A549 (cell line): ENCODE data around the gene ERICH6. TPM values are rescaled to one million over a fixed set of nuclear protein-coding genes. Genes with fewer than 3 reads are reported as not detected.

ENCODE experiments used
- ATAC-seq, 2 experiments: fragments of 200-7000 bp in 1 of 2; fragments of >200 bp in 1 of 2; cut with Nextera tagmentation in 1 of 2; cut with Tn5 transposase in 1 of 2; 3 replicates each; pipeline versions ENCODE4 v1.8.0 to v1.9.1; 2018 to 2020; ENCODE audit warnings: mild to moderate bottlenecking in 1 of 2, moderate library complexity in 1 of 2
- CTCF ChIA-PET: fragments of 300-600 bp; sonication (Branson Sonifier 250); formaldehyde crosslinking; extraction: SDS; loops from one replicate; lab custom pipeline; 2021; ENCODE audit warnings: antibody characterized with exemption, inconsistent platforms; lab: Yijun Ruan, JAX
- POLR2A ChIA-PET: fragments of 350-600 bp; formaldehyde crosslinking; extraction: SDS; loops from one replicate; lab custom pipeline; 2021; ENCODE audit warnings: antibody characterized with exemption, inconsistent platforms; lab: Yijun Ruan, JAX
- DNase-seq, 2 experiments: peaks; one replicate each; pipeline versions ENCODE4 v3.0.0 to v3.0.0-alpha.2; 2011 to 2016; ENCODE audit warnings: low read depth in 1 of 2, low spot score in 1 of 2
- FAIRE-seq: peaks from 2 replicates; lab custom pipeline; 2011; peaks lifted over from hg19 to GRCh38; lab: Jason Lieb, UNC
- H3K27ac ChIP-seq, 2 experiments: fragments of >200 bp; sonication (Bioruptor Twin); formaldehyde crosslinking; 3 replicates each; pipeline ENCODE4 v1.5.1; 2016 to 2017
- H3K4me1 ChIP-seq: fragments of >200 bp; sonication (Bioruptor Twin); formaldehyde crosslinking; 3 replicates; pipeline ENCODE4 v1.6.1; 2016
- H3K4me2 ChIP-seq: fragments of >200 bp; sonication (Bioruptor Twin); formaldehyde crosslinking; 3 replicates; pipeline ENCODE4 v1.6.1; 2016
- H3K4me3 ChIP-seq: fragments of >200 bp; sonication (Bioruptor Twin); formaldehyde crosslinking; 3 replicates; pipeline ENCODE4 v1.5.1; 2016
- H3K9me3 ChIP-seq: fragments of >200 bp; sonication (Bioruptor Twin); formaldehyde crosslinking; 3 replicates; pipeline ENCODE4 v1.6.1; 2016
- BHLHE40 ChIP-seq: IDR thresholded peaks from 2 replicates; pipeline ENCODE4 v1.6.1; 2012; ENCODE audit warnings: low read depth, low read length, inconsistent platforms
- CEBPB ChIP-seq, 2 experiments: fragments of >200 bp in 1 of 2; sonication (Bioruptor Twin) in 1 of 2; formaldehyde crosslinking in 1 of 2; IDR thresholded peaks; 2 replicates each; pipeline ENCODE4 v1.6.1; 2012 to 2016
- EP300 ChIP-seq, 2 experiments: fragments of >200 bp; sonication (Bioruptor Twin); formaldehyde crosslinking; IDR thresholded peaks; 2 replicates in 1 of 2; 3 replicates in 1 of 2; pipeline ENCODE4 v1.6.1; 2016 to 2017
- ESRRA ChIP-seq: fragments of 150-350 bp; IDR thresholded peaks from 2 replicates; pipeline ENCODE4 v1.6.1; 2014; ENCODE audit warnings: mild to moderate bottlenecking, low read length, borderline replicate concordance
- FOSL2 ChIP-seq, 2 experiments: fragments of 450-650 bp in 1 of 2; fragments of >200 bp in 1 of 2; sonication (Bioruptor Twin) in 1 of 2; formaldehyde crosslinking; IDR thresholded peaks; 2 replicates each; pipeline versions ENCODE4 v1.5.0 to v1.6.1; 2016 to 2020; ENCODE audit warnings: mild to moderate bottlenecking in 1 of 2, moderate library complexity in 1 of 2
- GATA3 ChIP-seq: IDR thresholded peaks from 2 replicates; pipeline ENCODE4 v1.6.1; 2012; ENCODE audit warnings: borderline replicate concordance
- HOXA7 ChIP-seq: fragments of 250-450 bp; sonication (Bioruptor Pico); IDR thresholded peaks from 2 replicates; pipeline ENCODE4 v1.5.0; 2020; ENCODE audit warnings: mild to moderate bottlenecking, moderate library complexity
- HOXB5 ChIP-seq: fragments of 250-450 bp; sonication (Bioruptor Pico); IDR thresholded peaks from 2 replicates; pipeline ENCODE4 v1.5.0; 2020; ENCODE audit warnings: mild to moderate bottlenecking, moderate library complexity
- KDM5A ChIP-seq: fragments of 200-600 bp; sonication (generic); IDR thresholded peaks from 2 replicates; pipeline ENCODE4 v1.6.1; 2016; ENCODE audit warnings: antibody characterized with exemption, mild to moderate bottlenecking
- MAFK ChIP-seq: fragments of 450-650 bp; IDR thresholded peaks from 2 replicates; pipeline ENCODE4 v1.6.1; 2014; ENCODE audit not compliant: partially characterized antibody
- POLR2AphosphoS2 ChIP-seq: conservative IDR thresholded peaks from 2 replicates; pipeline ENCODE4 v1.6.1; 2012; ENCODE audit warnings: low read length, improper control_type of control experiment, inconsistent platforms
- RCOR1 ChIP-seq: fragments of 150-350 bp; IDR thresholded peaks from 2 replicates; pipeline ENCODE4 v1.6.1; 2014; ENCODE audit warnings: antibody characterized with exemption, low read length, low read depth
- SMC3 ChIP-seq: fragments of >200 bp; sonication (Bioruptor Twin); formaldehyde crosslinking; IDR thresholded peaks from 3 replicates; pipeline ENCODE4 v1.6.1; 2018; ENCODE audit warnings: inconsistent platforms
- ZSCAN20 ChIP-seq: fragments of 250-450 bp; sonication (Bioruptor Pico); IDR thresholded peaks from 2 replicates; pipeline ENCODE4 v1.8.0; 2022; ENCODE audit warnings: mild to moderate bottlenecking, moderate library complexity
- WGBS: methylation state at CpG from one replicate; pipeline ENCODE4 v1.1.6; 2017; ENCODE audit errors: missing lambda C conversion rate; 5-methylcytosine and 5-hydroxymethylcytosine counted together
- polyA plus RNA-seq, 4 experiments: library from polyadenylated mRNA; depleted of rRNA in 3 of 4; stranded (reverse); fragments of >200 nt; fragmentation: RNase III in 1 of 4; extraction: RNeasy Plus Mini Kit Qiagen cat#74134 plus additional on column Dnase treatment in 1 of 4; gene quantifications; 2 replicates in 3 of 4; 3 replicates in 1 of 4; pipeline ENCODE4 v1.2.3, GENCODE V29; 2011 to 2017
- TF ChIP-seq, protein P1 (sequence below): IDR thresholded peaks from 2 replicates; pipeline ENCODE4 v1.6.1; 2012; ENCODE audit warnings: low read depth, borderline replicate concordance
- TF ChIP-seq, protein P2 (sequence below): IDR thresholded peaks from 2 replicates; pipeline ENCODE4 v1.6.1; 2012
- TF ChIP-seq, protein P3 (sequence below): fragments of 150-350 bp; IDR thresholded peaks from 2 replicates; pipeline ENCODE4 v1.6.1; 2014; ENCODE audit warnings: low read depth, mild to moderate bottlenecking, low read length
- TF ChIP-seq, protein P4 (sequence below): fragments of 450-650 bp; IDR thresholded peaks from 2 replicates; pipeline ENCODE4 v1.6.1; 2014; ENCODE audit warnings: antibody characterized with exemption
- TF ChIP-seq, protein P5 (sequence below): fragments of >200 bp; sonication (Bioruptor Twin); formaldehyde crosslinking; IDR thresholded peaks from 3 replicates; pipeline ENCODE4 v1.5.1; 2016

ERICH6 gene
- polyA plus RNA-seq, 2 of the 4 experiments (the other 2 are of a cell fraction), result 0.06 TPM; not detected in 1

DNA sequence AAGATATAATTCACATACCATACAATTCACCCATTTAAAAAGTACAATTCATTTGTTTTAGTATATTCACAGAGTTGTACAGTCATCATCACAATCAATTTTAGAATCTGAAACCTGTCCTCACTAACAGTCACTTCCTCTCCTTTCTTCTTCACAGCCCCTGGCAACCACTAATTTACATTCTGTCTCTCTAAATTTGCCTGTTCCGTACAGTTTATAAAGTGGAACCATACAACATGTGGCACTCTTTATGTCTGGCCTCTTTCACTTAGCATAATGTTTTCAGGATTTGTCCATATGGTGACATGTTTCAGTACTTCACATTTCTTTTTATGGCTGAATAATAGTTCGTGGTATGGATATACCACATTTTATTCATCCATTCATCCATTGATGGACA, 22.7 kb downstream of the ERICH6 start (continued):
- no peak for TF ChIP-seq POLR2AphosphoS2
- TF ChIP-seq EP300 (IDR thresholded peaks at IDR 0.05), result no peak
- TF ChIP-seq, protein P1, sequence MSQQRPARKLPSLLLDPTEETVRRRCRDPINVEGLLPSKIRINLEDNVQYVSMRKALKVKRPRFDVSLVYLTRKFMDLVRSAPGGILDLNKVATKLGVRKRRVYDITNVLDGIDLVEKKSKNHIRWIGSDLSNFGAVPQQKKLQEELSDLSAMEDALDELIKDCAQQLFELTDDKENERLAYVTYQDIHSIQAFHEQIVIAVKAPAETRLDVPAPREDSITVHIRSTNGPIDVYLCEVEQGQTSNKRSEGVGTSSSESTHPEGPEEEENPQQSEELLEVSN, result no peak
- TF ChIP-seq KDM5A, result no peak
- TF ChIP-seq BHLHE40, result no peak

DNA sequence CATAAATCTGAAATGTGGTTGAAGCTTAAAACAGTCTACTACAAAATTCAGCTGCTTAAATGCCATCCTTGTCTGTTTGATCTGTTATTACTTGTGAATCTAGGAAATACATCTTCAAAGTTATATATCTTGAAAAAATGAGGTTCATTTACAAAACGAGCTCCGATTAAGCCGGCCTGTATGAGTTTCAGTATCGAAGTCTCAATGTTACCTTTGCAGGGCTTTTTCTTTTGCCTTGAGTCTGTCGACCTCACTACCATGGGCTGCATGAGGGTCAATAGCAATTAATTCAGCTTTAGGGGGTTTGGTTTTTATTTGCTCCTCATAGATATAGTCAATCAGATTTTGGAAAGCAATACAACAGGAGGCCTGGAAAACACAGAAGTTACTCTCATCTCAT, 23.2 kb downstream of the ERICH6 start:
- no peak for ATAC-seq

DNA sequence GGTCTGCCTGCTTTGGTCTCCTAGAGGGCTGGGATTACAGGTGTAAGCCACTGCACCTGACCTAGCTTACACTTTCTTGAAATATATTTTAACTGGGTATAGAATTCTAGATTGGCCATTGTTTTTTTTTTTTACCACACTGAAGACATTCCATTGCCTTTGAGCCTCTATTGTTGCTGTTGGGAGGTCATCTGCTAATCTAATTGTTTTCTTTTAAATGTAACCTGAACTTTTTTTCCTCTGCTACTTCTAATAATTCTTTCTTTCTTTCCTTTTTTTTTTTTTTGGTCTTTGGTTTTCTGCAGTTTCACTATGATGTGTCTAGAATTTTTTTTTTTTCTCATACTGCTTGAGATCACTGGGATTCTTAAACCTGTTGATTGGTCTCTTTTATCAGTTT, 28.1 kb downstream of the ERICH6 start:
- ChIA-PET POLR2A (no interaction called here), CTCF (no interaction called here)
- no peak for FAIRE-seq
- DNase-seq, result no peak
- ATAC-seq, result no peak
- TF ChIP-seq ESRRA, result no peak
- no peak for TF ChIP-seq MAFK
- TF ChIP-seq CEBPB (IDR thresholded peaks at IDR 0.05), result no peak
- TF ChIP-seq FOSL2 (IDR thresholded peaks at IDR 0.05), result no peak
- no peak for TF ChIP-seq FOSL2 (CRISPR knock-in tag; IDR thresholded peaks at IDR 0.05)
- TF ChIP-seq EP300 (IDR thresholded peaks at IDR 0.05), result no peak
- TF ChIP-seq, protein P2, sequence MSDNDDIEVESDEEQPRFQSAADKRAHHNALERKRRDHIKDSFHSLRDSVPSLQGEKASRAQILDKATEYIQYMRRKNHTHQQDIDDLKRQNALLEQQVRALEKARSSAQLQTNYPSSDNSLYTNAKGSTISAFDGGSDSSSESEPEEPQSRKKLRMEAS, result no peak
- TF ChIP-seq HOXA7 (CRISPR knock-in tag), result no peak
- H3K4me1 ChIP-seq, result no peaks in the 10 kb centered on the region
- H3K4me3 ChIP-seq, result no peak overlapping the region
- peaks cover 34% of the 10 kb centered on the region for H3K9me3 ChIP-seq
- H3K27ac ChIP-seq, result no peak overlapping the region
- no peak overlapping the region for H3K4me2 ChIP-seq

More for the DNA sequence above, 23.2 kb downstream of the ERICH6 start:
- Histone ChIP-seq H3K4me3 (no peak overlapping the region), H3K4me2 (no peak overlapping the region), H3K9me3 (peaks cover 15% of the 10 kb centered on the region), H3K27ac (no peak overlapping the region), H3K4me1 (no peaks in the 10 kb centered on the region)
- DNase-seq, result no peak
- FAIRE-seq, result no peak
- ChIA-PET CTCF (interaction anchor here (0.6 to 0.7 kb wide), 2 partner anchors 51 to 192 kb away, joined by 3 read pairs; no protein-coding TSS in a partner anchor), POLR2A (no interaction called here)
- WGBS, result 70% methylated on average over 5 of the region's 5 CpGs
- TF ChIP-seq, protein P3, sequence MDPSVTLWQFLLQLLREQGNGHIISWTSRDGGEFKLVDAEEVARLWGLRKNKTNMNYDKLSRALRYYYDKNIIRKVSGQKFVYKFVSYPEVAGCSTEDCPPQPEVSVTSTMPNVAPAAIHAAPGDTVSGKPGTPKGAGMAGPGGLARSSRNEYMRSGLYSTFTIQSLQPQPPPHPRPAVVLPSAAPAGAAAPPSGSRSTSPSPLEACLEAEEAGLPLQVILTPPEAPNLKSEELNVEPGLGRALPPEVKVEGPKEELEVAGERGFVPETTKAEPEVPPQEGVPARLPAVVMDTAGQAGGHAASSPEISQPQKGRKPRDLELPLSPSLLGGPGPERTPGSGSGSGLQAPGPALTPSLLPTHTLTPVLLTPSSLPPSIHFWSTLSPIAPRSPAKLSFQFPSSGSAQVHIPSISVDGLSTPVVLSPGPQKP, result no peak
- TF ChIP-seq GATA3, result no peak
- TF ChIP-seq, protein P2, result no peak
- TF ChIP-seq SMC3, result no peak
- TF ChIP-seq RCOR1, result no peak
- TF ChIP-seq, protein P4, sequence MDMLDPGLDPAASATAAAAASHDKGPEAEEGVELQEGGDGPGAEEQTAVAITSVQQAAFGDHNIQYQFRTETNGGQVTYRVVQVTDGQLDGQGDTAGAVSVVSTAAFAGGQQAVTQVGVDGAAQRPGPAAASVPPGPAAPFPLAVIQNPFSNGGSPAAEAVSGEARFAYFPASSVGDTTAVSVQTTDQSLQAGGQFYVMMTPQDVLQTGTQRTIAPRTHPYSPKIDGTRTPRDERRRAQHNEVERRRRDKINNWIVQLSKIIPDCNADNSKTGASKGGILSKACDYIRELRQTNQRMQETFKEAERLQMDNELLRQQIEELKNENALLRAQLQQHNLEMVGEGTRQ, result no peak

DNA sequence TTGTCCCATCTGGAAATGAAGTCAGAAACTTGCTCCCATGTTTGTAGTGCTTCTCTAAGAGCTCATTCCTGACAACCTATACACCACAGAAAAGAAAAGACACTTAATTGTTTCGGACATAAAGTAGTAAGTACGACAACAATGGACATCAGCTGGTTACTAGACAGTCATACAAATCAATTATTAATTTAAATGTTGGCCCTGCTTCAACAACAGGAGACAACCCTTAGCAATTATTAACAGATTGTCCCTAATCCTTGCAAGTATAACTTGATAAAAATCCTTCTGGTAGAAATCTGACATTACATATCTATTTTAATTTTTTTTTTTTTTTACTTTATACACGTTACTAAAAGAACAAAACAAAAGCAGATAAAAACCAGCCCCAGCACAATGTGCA, 29.8 kb downstream of the ERICH6 start:
- no peak overlapping the region for H3K4me3 ChIP-seq
- ATAC-seq, result no peak
- TF ChIP-seq, protein P5, sequence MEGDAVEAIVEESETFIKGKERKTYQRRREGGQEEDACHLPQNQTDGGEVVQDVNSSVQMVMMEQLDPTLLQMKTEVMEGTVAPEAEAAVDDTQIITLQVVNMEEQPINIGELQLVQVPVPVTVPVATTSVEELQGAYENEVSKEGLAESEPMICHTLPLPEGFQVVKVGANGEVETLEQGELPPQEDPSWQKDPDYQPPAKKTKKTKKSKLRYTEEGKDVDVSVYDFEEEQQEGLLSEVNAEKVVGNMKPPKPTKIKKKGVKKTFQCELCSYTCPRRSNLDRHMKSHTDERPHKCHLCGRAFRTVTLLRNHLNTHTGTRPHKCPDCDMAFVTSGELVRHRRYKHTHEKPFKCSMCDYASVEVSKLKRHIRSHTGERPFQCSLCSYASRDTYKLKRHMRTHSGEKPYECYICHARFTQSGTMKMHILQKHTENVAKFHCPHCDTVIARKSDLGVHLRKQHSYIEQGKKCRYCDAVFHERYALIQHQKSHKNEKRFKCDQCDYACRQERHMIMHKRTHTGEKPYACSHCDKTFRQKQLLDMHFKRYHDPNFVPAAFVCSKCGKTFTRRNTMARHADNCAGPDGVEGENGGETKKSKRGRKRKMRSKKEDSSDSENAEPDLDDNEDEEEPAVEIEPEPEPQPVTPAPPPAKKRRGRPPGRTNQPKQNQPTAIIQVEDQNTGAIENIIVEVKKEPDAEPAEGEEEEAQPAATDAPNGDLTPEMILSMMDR, result no peak
- TF ChIP-seq HOXB5 (CRISPR knock-in tag) (no peak), ZSCAN20 (CRISPR knock-in tag) (no peak)
- WGBS, result 30% methylated on average over 3 of the region's 3 CpGs
- ChIA-PET CTCF (interaction anchor here (1.3 kb wide), 1 partner anchor 17 kb away, joined by 4 read pairs; no protein-coding TSS in a partner anchor), POLR2A (no interaction called here)
- peak overlapping the region; percentile 27; the same call in 1 of the 3 replicates for H3K4me2 ChIP-seq
- no peaks in the 10 kb centered on the region for H3K4me1 ChIP-seq
- H3K27ac ChIP-seq, result no peak overlapping the region
- no peak for FAIRE-seq
- peaks cover 34% of the 10 kb centered on the region for H3K9me3 ChIP-seq
- DNase-seq, result peak in 1 of 2 experiments; percentile 10
